ENCODE data around the gene PIEZO1. TPM values are rescaled to one million over a fixed set of nuclear protein-coding genes. Genes with fewer than 3 reads are reported as not detected.

Gene PIEZO1
- total RNA-seq, 1 experiment from 2014 or later, result 71.1 TPM

GRCh38 chr16:88677721-88678120 is 107.3 kb downstream of the PIEZO1 start:
- no peaks in the 10 kb centered on the region for H3K79me2 ChIP-seq (ENCODE audit: insufficient read depth, low read length)
- no peak overlapping the region for H2BK120ac ChIP-seq (ENCODE audit: low read depth, low read length, poor library complexity, severe bottlenecking)
- no peaks in the 10 kb centered on the region for H3K79me1 ChIP-seq (ENCODE audit: insufficient read depth, low read depth, low read length, poor library complexity, severe bottlenecking)
- H4K5ac ChIP-seq (ENCODE audit: insufficient read length, low read depth, low read length), result no peak overlapping the region
- Mint-ChIP-seq H3K36me3 (ENCODE audit: insufficient read depth in 1 of 3, low read depth in 3 of 3) (peaks cover 0 to 9% (median 2%) of the 10 kb centered on the region in 3 experiments; a peak in 2 of 7 replicates), H3K9me3 (no peaks in the 10 kb centered on the region), H3K4me1 (peaks cover 3 to 4% of the 10 kb centered on the region in 2 experiments; a peak in 3 of 4 replicates), H3K4me3 (no peak overlapping the region), H3K27me3 (ENCODE audit: low read depth) (no peaks in the 10 kb centered on the region), H3K27ac (no peak overlapping the region; a peak in 1 of 7 replicates)
- H3K4me1 ChIP-seq (ENCODE audit: insufficient read depth, low read length), result no peaks in the 10 kb centered on the region
- no peak overlapping the region for H3T11ph ChIP-seq (ENCODE audit: low read length)
- no peaks in the 10 kb centered on the region for H3K27me3 ChIP-seq (ENCODE audit: insufficient read depth, low read length)
- H4K20me1 ChIP-seq (ENCODE audit: control insufficient read depth, insufficient read depth, insufficient read length), result no peaks in the 10 kb centered on the region
- no peak overlapping the region for H3K56ac ChIP-seq (ENCODE audit: insufficient read length, low read depth, low read length)
- H4K91ac ChIP-seq (ENCODE audit: insufficient read length, low read depth, low read length), result no peak overlapping the region
- DNase-seq, result no peak
- H3K9ac ChIP-seq (ENCODE audit: extremely low read depth, insufficient read length, low read length), result no peak overlapping the region
- no peak overlapping the region for H3K27ac ChIP-seq (ENCODE audit: insufficient read length, low read depth, low read length)
- H3K4ac ChIP-seq (ENCODE audit: low read depth, low read length), result no peak overlapping the region
- no peak overlapping the region for H3K23ac ChIP-seq (ENCODE audit: insufficient read length, low read depth, low read length)
- H2BK15ac ChIP-seq (ENCODE audit: low read depth, low read length), result no peak overlapping the region
- TF ChIP-seq, protein P1, sequence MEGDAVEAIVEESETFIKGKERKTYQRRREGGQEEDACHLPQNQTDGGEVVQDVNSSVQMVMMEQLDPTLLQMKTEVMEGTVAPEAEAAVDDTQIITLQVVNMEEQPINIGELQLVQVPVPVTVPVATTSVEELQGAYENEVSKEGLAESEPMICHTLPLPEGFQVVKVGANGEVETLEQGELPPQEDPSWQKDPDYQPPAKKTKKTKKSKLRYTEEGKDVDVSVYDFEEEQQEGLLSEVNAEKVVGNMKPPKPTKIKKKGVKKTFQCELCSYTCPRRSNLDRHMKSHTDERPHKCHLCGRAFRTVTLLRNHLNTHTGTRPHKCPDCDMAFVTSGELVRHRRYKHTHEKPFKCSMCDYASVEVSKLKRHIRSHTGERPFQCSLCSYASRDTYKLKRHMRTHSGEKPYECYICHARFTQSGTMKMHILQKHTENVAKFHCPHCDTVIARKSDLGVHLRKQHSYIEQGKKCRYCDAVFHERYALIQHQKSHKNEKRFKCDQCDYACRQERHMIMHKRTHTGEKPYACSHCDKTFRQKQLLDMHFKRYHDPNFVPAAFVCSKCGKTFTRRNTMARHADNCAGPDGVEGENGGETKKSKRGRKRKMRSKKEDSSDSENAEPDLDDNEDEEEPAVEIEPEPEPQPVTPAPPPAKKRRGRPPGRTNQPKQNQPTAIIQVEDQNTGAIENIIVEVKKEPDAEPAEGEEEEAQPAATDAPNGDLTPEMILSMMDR (conservative IDR thresholded peaks at IDR 0.05), result no peak
- no peak overlapping the region for H3K14ac ChIP-seq (ENCODE audit: insufficient read depth, low read length)
- no peak overlapping the region for H2AFZ ChIP-seq (ENCODE audit: low read length)
- no peak overlapping the region for H2AK5ac ChIP-seq (ENCODE audit: insufficient read length, low read length)
- H3K4me2 ChIP-seq (ENCODE audit: insufficient read depth, insufficient read length, low read length), result no peak overlapping the region
- H2BK12ac ChIP-seq (ENCODE audit: insufficient read length, low read depth, low read length), result no peak overlapping the region
- H4K8ac ChIP-seq (replicated peaks; ENCODE audit: insufficient read length, low read depth, low read length), result no peak overlapping the region
- no peak overlapping the region for H3K18ac ChIP-seq (ENCODE audit: insufficient read length, low read depth, low read length)
- H2BK20ac ChIP-seq (ENCODE audit: low read depth, low read length, poor library complexity, severe bottlenecking), result no peak overlapping the region
- no CpG with 5 or more reads among the region's 13 CpGs for WGBS (ENCODE audit: extremely low coverage, insufficient read length, low lambda C conversion rate)
- H2BK5ac ChIP-seq (ENCODE audit: insufficient read length, low read length), result no peak overlapping the region
- no peaks in the 10 kb centered on the region for H3K23me2 ChIP-seq (ENCODE audit: insufficient read length, low read depth, low read length, poor library complexity, severe bottlenecking)
- no peaks in the 10 kb centered on the region for H3K9me3 ChIP-seq (ENCODE audit: control insufficient read depth, low read depth, low read length)
